ENCODE results near the gene PPP2R3A. TPM values are rescaled to one million over a fixed set of nuclear protein-coding genes. Genes with fewer than 3 reads are reported as not detected.

The PPP2R3A gene
- total and polyA plus RNA-seq, 9 of the 15 experiments (the other 6 are each of a cell fraction or from before 2014, with no cell fraction given): 0.10 to 0.50 (median 0.24) TPM

DNA sequence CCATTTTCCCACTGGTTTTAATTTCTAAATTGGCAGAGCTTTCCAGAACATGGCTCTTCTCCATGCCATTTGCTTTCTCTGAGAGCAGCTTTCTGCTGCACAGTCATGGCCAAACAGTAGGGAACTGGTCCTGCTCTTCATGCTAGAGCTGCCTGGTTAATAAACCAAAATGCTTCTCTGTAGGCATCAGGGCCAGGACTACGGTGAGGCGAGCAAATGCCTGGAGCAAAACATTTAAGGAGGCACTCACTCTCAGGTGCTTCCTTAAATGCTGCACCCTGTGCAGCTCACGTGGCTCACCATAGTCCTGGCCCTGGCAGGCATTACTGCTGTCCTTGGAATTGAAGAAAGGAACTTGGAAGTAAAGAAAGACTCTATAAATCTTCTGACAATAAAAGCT, 48.5 kb upstream of the PPP2R3A start:
- Histone ChIP-seq H3K27ac (ENCODE audit: extremely low read depth, low read depth, low read length) (no peak overlapping the region), H3K4me1 (replicated peaks in 1 of 2; ENCODE audit: control insufficient read depth in 2 of 2, insufficient read depth in 2 of 2, low read length in 2 of 2) (no peaks in the 10 kb centered on the region), H2AFZ (ENCODE audit: low read depth, low read length) (no peak overlapping the region), H3K4me2 (ENCODE audit: insufficient read depth, low read length) (no peak overlapping the region), H3K36me3 (ENCODE audit: control insufficient read depth, insufficient read depth, low read length) (no peaks in the 10 kb centered on the region), H3K79me2 (ENCODE audit: control insufficient read depth, insufficient read depth, low read length) (no peaks in the 10 kb centered on the region), H4K20me1 (replicated peaks; ENCODE audit: control insufficient read depth, insufficient read depth, low read length) (no peaks in the 10 kb centered on the region), H3K27me3 (ENCODE audit: control insufficient read depth in 2 of 2, insufficient read depth in 2 of 2, low read length in 2 of 2) (no peaks in the 10 kb centered on the region), H3K9me3 (replicated peaks; ENCODE audit: control insufficient read depth, insufficient read depth, low read depth, low read length) (no peaks in the 10 kb centered on the region), H3K9ac (ENCODE audit: insufficient read depth in 1 of 2, low read depth in 2 of 2, low read length in 2 of 2) (no peak overlapping the region), H3K9me1 (ENCODE audit: control insufficient read depth, insufficient read depth, low read length) (no peaks in the 10 kb centered on the region), H3K4me3 (no peak overlapping the region)
- intact Hi-C loops (cut with micrococcal nuclease): no loop called here
- FAIRE-seq (no peak), ATAC-seq (no peak), DNase-seq (ENCODE audit: extremely low read depth in 1 of 4, low spot score in 3 of 4) (no peak)
- CTCF ChIA-PET (ENCODE audit: low intra/inter-chr PET ratio): no interaction called here
- WGBS (ENCODE audit: insufficient coverage, low coverage, missing lambda C conversion rate): 0% methylated on average over 2 of the region's 3 CpGs
- in situ Hi-C loops (cut with MboI): no loop called here
- no TSS peak for BruUV-seq (replicated peaks)
- POLR2A ChIA-PET: interaction anchor here (0.8 kb wide), 1 partner anchor 204 kb away, joined by 4 read pairs; no protein-coding TSS in a partner anchor
- TF ChIP-seq GTF2A2 (tag; IDR thresholded peaks at IDR 0.05): no peak
- no peak for TF ChIP-seq DMBX1 (CRISPR knock-in tag; IDR thresholded peaks at IDR 0.05; ENCODE audit: borderline replicate concordance)
- TF ChIP-seq ZNF175 (CRISPR knock-in tag; IDR thresholded peaks at IDR 0.05; ENCODE audit: low read depth): no peak
- TF ChIP-seq, protein P1, sequence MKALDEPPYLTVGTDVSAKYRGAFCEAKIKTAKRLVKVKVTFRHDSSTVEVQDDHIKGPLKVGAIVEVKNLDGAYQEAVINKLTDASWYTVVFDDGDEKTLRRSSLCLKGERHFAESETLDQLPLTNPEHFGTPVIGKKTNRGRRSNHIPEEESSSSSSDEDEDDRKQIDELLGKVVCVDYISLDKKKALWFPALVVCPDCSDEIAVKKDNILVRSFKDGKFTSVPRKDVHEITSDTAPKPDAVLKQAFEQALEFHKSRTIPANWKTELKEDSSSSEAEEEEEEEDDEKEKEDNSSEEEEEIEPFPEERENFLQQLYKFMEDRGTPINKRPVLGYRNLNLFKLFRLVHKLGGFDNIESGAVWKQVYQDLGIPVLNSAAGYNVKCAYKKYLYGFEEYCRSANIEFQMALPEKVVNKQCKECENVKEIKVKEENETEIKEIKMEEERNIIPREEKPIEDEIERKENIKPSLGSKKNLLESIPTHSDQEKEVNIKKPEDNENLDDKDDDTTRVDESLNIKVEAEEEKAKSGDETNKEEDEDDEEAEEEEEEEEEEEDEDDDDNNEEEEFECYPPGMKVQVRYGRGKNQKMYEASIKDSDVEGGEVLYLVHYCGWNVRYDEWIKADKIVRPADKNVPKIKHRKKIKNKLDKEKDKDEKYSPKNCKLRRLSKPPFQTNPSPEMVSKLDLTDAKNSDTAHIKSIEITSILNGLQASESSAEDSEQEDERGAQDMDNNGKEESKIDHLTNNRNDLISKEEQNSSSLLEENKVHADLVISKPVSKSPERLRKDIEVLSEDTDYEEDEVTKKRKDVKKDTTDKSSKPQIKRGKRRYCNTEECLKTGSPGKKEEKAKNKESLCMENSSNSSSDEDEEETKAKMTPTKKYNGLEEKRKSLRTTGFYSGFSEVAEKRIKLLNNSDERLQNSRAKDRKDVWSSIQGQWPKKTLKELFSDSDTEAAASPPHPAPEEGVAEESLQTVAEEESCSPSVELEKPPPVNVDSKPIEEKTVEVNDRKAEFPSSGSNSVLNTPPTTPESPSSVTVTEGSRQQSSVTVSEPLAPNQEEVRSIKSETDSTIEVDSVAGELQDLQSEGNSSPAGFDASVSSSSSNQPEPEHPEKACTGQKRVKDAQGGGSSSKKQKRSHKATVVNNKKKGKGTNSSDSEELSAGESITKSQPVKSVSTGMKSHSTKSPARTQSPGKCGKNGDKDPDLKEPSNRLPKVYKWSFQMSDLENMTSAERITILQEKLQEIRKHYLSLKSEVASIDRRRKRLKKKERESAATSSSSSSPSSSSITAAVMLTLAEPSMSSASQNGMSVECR (CRISPR knock-in tag; IDR thresholded peaks at IDR 0.05): no peak
- TF ChIP-seq SMARCB1 (IDR thresholded peaks at IDR 0.05; ENCODE audit: insufficient read length, low read depth): no peak
- no peak for TF ChIP-seq EP300 (IDR thresholded peaks at IDR 0.05; ENCODE audit: low read length)
- no peak for TF ChIP-seq KLF6 (CRISPR knock-in tag; IDR thresholded peaks at IDR 0.05; ENCODE audit: borderline replicate concordance)
- TF ChIP-seq MTF1 (CRISPR knock-in tag; IDR thresholded peaks at IDR 0.05; ENCODE audit: borderline replicate concordance): no peak
- TF ChIP-seq SREBF2 (CRISPR knock-in tag; IDR thresholded peaks at IDR 0.05): no peak
- TF ChIP-seq OTX1 (CRISPR knock-in tag; IDR thresholded peaks at IDR 0.05): no peak
- TF ChIP-seq BACH1 (tag; IDR thresholded peaks at IDR 0.05): no peak
- no peak for TF ChIP-seq ZNF436 (CRISPR knock-in tag; IDR thresholded peaks at IDR 0.05)
- no peak for TF ChIP-seq MYNN (IDR thresholded peaks at IDR 0.05)
- TF ChIP-seq MYNN (CRISPR knock-in tag; IDR thresholded peaks at IDR 0.05): no peak
- TF ChIP-seq ZEB2 (IDR thresholded peaks at IDR 0.05): no peak
- TF ChIP-seq, protein P2, sequence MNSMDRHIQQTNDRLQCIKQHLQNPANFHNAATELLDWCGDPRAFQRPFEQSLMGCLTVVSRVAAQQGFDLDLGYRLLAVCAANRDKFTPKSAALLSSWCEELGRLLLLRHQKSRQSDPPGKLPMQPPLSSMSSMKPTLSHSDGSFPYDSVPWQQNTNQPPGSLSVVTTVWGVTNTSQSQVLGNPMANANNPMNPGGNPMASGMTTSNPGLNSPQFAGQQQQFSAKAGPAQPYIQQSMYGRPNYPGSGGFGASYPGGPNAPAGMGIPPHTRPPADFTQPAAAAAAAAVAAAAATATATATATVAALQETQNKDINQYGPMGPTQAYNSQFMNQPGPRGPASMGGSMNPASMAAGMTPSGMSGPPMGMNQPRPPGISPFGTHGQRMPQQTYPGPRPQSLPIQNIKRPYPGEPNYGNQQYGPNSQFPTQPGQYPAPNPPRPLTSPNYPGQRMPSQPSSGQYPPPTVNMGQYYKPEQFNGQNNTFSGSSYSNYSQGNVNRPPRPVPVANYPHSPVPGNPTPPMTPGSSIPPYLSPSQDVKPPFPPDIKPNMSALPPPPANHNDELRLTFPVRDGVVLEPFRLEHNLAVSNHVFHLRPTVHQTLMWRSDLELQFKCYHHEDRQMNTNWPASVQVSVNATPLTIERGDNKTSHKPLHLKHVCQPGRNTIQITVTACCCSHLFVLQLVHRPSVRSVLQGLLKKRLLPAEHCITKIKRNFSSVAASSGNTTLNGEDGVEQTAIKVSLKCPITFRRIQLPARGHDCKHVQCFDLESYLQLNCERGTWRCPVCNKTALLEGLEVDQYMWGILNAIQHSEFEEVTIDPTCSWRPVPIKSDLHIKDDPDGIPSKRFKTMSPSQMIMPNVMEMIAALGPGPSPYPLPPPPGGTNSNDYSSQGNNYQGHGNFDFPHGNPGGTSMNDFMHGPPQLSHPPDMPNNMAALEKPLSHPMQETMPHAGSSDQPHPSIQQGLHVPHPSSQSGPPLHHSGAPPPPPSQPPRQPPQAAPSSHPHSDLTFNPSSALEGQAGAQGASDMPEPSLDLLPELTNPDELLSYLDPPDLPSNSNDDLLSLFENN (IDR thresholded peaks at IDR 0.05; ENCODE audit: low read depth in 2 of 2, low read length in 2 of 2): no peak

Measured in K562 (cell line).